GM19238 (cell line): ENCODE data around the gene SRBD1.

Experiments used
- DNase-seq: peaks from one replicate; pipeline ENCODE4 v3.0.0; 2011; ENCODE audit warnings: low spot score; ENCODE audit not compliant: insufficient read length

Gene SRBD1

DNA sequence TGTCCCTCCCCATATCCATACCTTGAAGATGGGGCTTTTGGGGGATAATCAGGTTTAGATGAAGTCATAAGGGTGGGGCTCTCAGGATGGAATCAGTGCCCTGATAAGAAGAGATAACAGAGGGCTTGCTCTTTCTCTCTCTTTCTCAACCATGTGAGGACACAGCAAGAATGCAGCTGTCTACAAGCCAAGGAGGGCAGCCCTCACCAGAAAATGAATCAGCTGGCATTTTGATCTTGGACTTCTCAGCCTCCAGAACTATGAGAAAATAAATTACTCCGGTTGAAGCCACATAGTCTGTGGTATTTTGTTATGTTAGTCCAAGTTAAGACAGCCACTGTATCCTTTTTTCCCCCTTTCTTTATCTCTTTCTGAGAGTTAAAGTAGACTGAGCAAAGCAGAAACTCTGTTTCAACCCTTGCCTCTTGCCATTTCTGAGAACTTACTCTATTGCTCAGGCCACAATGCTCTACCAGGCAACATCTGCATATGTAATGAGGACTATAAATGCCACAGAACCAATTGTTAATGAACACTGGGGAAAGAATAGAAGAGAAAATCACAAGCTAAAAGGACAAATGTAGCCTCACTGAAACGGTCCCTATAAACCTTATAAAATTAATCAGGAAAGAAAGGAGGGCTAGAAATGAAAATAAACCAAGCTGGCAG, 56.9 kb downstream of the SRBD1 start:
- no peak for DNase-seq

GRCh38 chr2:45551862-45552261, 59.2 kb downstream of the SRBD1 start:
- DNase-seq = no peak

GRCh38 chr2:45545943-45546342, 65.1 kb downstream of the SRBD1 start:
- DNase-seq = no peak

- no peak for DNase-seq
These were observed 67.8 kb downstream of the SRBD1 start for GRCh38 chr2:45543257-45543656.

DNA sequence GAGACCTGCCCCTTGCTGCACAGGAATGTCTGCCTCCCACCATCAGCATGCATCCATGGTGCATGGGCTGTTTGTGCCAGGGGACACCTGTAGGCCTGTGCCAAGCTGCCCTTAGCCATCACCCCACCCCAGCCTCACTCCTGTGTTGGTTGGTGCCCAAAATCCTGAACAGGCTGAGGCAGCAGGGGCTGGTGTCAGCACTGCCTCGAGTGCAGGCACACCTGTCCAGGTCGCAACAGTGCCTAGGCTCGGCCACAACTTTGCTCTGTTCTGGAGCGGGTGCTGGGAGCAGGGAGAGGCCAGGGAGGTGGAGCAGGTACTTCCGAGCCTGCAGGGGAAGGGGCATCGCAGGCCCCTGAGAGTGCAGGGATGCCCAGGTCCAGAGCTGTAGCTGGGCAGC, 69.1 kb downstream of the SRBD1 start:
- no peak for DNase-seq

GRCh38 chr2:45541450-45541849, 69.6 kb downstream of the SRBD1 start:
- no peak for DNase-seq

DNA sequence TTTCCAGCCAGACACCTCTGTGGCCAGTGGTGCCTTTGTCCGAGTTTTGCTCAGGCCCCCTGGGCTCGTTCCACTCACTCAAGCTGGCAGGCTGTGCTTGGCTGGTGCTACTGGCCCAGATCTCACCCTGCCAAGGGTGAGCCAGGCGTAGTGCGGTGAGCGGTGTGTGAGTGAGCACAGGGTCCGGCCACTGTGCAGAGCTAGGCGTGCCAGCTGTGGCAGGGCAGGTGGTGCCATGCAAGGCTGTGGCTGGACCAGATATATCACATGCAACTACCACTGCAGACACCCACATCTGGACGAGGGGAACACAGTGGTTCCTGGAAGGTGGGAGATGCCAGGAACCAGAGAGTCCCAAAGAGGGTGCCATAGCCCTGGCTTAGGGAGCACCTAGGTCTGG, 70.1 kb downstream of the SRBD1 start:
- no peak for DNase-seq

DNA sequence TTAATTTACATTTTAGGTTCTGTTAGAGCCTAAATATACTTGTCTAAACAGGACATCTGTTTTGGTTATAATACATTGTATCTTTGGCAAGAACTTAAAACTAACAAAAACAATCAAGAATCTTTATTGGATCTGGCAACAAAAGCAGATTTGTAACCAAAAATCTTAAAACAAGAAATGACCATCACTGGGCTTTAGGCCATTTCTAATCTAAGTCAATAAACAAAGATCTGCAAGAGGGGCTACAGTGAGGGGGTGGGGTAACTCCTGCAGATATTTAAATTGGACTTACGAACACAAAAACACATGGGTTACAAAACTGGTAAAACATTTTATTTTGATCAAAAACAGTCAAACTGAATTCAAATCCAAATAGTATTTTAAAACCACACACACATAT, 77.3 kb downstream of the SRBD1 start:
- no peak for DNase-seq

- no peak for DNase-seq
These were observed 78.9 kb downstream of the SRBD1 start for GRCh38 chr2:45532181-45532580.

DNA sequence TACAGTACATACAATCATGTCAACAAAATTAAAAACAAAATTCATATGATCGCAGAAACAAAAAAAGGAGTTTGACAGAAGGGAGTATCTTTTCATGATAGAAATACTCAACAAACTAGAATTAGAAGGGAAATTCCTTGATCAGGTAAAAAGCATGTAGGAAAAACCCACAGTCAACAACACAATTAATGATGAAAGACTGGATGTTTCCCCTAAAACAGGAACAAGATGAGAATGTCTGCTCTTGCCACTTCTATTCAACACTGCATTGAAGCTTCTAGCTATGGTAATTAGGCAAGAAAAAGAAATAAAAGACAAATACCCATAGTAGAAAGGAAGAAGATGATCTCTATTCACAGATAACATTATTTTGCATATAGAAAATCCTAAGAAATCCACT, 87.1 kb downstream of the SRBD1 start:
- no peak for DNase-seq

DNA sequence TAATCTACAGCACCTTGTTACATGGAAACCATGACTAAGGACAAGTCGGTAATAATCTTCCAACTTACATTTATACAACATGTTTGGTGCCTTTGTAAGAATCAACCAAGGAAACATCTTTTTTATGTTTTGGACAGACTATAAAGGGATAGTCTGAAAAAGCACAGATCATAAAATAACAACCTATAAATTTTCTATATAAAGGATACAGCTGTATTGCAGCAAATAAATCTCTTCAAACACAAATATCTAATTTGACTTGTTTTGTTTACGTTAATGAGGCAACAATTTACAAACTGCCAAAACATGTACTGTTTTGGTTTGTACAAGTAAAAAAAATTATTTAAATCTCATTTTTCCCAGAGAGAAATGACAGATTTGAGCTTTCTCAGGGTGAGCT, 92.5 kb downstream of the SRBD1 start:
- DNase-seq = no peak

DNA sequence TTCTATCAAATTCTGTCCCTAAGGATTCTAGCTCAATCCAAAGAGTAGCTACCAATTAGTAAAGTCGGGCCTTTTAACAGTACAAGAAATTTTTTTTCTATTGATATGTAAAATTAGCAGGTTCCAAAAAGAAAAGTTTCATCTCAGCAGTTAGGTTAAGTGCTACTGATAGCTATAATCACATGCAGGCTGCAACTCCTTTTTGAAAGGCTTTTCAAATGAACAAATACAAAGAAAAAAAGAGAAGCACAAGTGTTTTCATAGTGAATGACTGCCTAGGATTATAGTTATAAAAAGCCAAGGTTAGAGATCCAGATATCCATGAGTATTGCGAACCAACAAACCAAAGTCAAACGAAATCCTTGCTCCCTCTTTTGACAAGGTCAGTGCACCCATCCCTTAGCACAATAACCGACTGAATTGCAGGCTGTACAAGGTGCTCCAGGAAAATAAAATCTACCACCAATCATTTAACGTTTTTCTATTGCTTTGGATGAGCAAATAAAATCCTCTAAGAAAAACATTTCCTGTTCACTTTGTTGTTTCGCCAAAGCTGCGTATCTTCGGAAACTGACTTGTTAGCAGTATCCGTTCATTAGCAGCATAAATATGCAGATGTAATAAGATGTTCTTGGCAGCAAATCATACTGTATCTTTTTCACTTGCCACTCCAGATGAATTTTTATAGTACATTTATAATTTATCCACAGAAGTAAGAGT, 100.2 kb downstream of the SRBD1 start:
- DNase-seq = no peak

GRCh38 chr2:45506756-45507155, 104.3 kb downstream of the SRBD1 start:
- DNase-seq = no peak

GRCh38 chr2:45505138-45505537, 105.9 kb downstream of the SRBD1 start:
- DNase-seq = no peak

- no peak for DNase-seq
These were observed 112.2 kb downstream of the SRBD1 start for GRCh38 chr2:45498661-45499550.

DNA sequence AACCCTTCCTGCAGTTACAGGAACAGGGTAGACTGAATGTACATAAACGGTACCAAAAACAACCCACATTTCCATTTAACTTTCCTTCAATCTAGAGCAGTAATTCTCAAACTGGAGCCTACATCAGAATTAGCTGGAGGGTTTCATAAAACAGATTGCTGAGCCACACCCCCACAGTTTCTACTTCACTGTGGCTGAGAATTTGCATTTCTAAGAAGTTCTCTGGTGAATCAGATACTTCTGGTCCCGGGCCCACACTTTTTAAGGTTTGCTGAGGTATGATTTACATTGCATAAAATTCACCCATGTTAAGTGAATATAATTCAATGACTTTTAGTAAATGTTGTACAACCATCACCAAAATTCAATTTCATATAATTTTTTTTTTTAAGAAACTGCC, 113.7 kb downstream of the SRBD1 start:
- peak; percentile 7 for DNase-seq

GRCh38 chr2:45496869-45497268, 114.2 kb downstream of the SRBD1 start:
- DNase-seq = no peak

DNA sequence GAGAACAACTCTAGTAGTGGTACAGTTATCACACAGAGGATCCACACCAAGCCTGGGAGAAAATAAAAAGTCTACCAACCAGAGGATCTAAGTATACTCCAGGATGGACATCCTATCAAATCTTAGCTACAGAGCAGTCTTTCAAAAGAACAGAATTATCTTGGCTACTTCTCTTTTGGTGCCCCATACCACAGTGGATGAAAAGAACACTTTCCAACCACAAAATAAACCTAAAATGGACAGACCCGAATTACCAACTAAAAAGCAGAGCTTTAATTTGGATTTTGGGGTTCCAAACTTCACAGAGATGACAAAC, 116.1 kb downstream of the SRBD1 start:
- no peak for DNase-seq

GRCh38 chr2:45494275-45494977, 116.6 kb downstream of the SRBD1 start:
- DNase-seq = no peak

- no peak for DNase-seq
These were observed 126.1 kb downstream of the SRBD1 start for GRCh38 chr2:45484965-45485364.

DNA sequence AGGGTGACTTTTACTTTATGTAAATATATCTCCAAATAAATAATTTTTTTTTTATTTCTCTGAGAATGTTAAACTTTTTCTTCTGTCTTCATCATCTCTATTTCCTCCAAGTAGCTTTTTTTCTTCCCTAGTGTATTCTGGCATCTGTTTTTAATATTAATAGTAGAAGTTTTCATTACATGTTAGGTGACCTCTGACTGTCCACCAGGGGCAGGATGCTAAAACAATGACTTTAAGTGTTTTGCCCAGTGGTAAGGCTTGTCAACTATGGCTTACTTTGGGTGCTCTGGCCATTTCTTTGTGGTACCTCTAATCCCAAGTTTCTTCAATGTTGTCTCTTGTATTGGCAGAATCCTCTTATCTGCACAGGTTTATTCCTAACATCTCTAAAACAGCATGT, 127.1 kb downstream of the SRBD1 start:
- DNase-seq = no peak

GRCh38 chr2:45477546-45477945, 133.5 kb downstream of the SRBD1 start:
- no peak for DNase-seq
